GM12892 (cell line): ENCODE measurements around the gene FOXO6. TPM values are rescaled to one million over a fixed set of nuclear protein-coding genes. Genes with fewer than 3 reads are reported as not detected.

Experiments used
- DNase-seq: peaks from one replicate; pipeline ENCODE4 v3.0.0; 2011; ENCODE audit not compliant: insufficient read length
- FAIRE-seq: peaks from 2 replicates; lab custom pipeline; 2011; peaks lifted over from hg19 to GRCh38; lab: Jason Lieb, UNC
- POLR2A ChIP-seq: IDR thresholded peaks from 2 replicates; pipeline ENCODE4 v1.6.1; 2011; ENCODE audit warnings: low read depth, low read length, control low read depth
- POLR2AphosphoS5 ChIP-seq: IDR thresholded peaks from 2 replicates; pipeline ENCODE4 v1.6.1; 2011; ENCODE audit warnings: low read depth, low read length, control low read depth
- TAF1 ChIP-seq: IDR thresholded peaks from 2 replicates; pipeline ENCODE4 v1.6.1; 2011; ENCODE audit warnings: low read depth, mild to moderate bottlenecking, control low read depth, low read length, borderline replicate concordance
- polyA plus RNA-seq: library from polyadenylated mRNA; unstranded; fragments of >200 nt; gene quantifications from one replicate; pipeline ENCODE4 v1.2.1, GENCODE V29; 2012; ENCODE audit warnings: missing spikeins, inconsistent platforms; ENCODE audit not compliant: missing spikeins

Gene FOXO6
- polyA plus RNA-seq, result not detected

- FAIRE-seq (peak; percentile 98), DNase-seq (peak; percentile 98)
- TF ChIP-seq POLR2A (no peak), TAF1 (no peak), POLR2AphosphoS5 (no peak)
Measured at GRCh38 chr1:41360786-41361494, at the start of gene FOXO6. FOXO6 (plus strand) TSS chr1:41361434.

- FAIRE-seq (no peak), DNase-seq (no peak)
- TF ChIP-seq POLR2A (no peak), TAF1 (no peak), POLR2AphosphoS5 (no peak)
Measured at GRCh38 chr1:41312991-41313645, 48.1 kb upstream of the FOXO6 start.

GRCh38 chr1:41313661-41314131 is 47.5 kb upstream of the FOXO6 start:
- DNase-seq, result no peak
- peak; percentile 42 for FAIRE-seq
- TF ChIP-seq POLR2AphosphoS5 (no peak), POLR2A (no peak), TAF1 (no peak)

GRCh38 chr1:41314376-41315145 is 46.7 kb upstream of the FOXO6 start:
- FAIRE-seq, result no peak
- no peak for TF ChIP-seq TAF1
- DNase-seq, result no peak

GRCh38 chr1:41315146-41315822 is 46.0 kb upstream of the FOXO6 start:
- no peak for FAIRE-seq
- TF ChIP-seq TAF1 (no peak), POLR2A (no peak), POLR2AphosphoS5 (no peak)
- no peak for DNase-seq

GRCh38 chr1:41315871-41316270 is 45.4 kb upstream of the FOXO6 start:
- DNase-seq (no peak), FAIRE-seq (no peak)
- TF ChIP-seq POLR2A, result no peak
- no peak for TF ChIP-seq TAF1
- no peak for TF ChIP-seq POLR2AphosphoS5

- DNase-seq (no peak), FAIRE-seq (no peak)
- TF ChIP-seq TAF1, result no peak
- no peak for TF ChIP-seq POLR2A
- TF ChIP-seq POLR2AphosphoS5, result no peak
Measured at GRCh38 chr1:41317361-41317760, 43.9 kb upstream of the FOXO6 start.

- DNase-seq, result no peak
- no peak for FAIRE-seq
- TF ChIP-seq POLR2AphosphoS5 (no peak), POLR2A (no peak), TAF1 (no peak)
Measured at GRCh38 chr1:41318135-41318534, 43.1 kb upstream of the FOXO6 start.

GRCh38 chr1:41319106-41319755 is 42.0 kb upstream of the FOXO6 start:
- no peak for DNase-seq
- no peak for FAIRE-seq
- TF ChIP-seq POLR2AphosphoS5 (no peak), TAF1 (no peak), POLR2A (no peak)

GRCh38 chr1:41319807-41320711 is 41.2 kb upstream of the FOXO6 start:
- DNase-seq, result no peak
- FAIRE-seq, result no peak
- no peak for TF ChIP-seq POLR2A
- no peak for TF ChIP-seq TAF1
- no peak for TF ChIP-seq POLR2AphosphoS5
